ENCODE data around the gene GPAM. TPM values are rescaled to one million over a fixed set of nuclear protein-coding genes. Genes with fewer than 3 reads are reported as not detected.

GPAM gene
- total RNA-seq: 10.8 to 14.1 TPM (median 11.1 TPM) in 3 replicates
- long read RNA-seq, full-length matches to known transcripts: 10 of 18 reads
- long read RNA-seq, partial matches to known transcripts: 7 of 18 reads
- long read RNA-seq, other reads (novel, unspliced or antisense): 1 of 18 reads

GRCh38 chr10:112183329-112184051, at the start of gene GPAM:
Gene GPAM, minus strand, starts transcription at chr10:112183765. Its CDS starts 1,981 bp downstream, at chr10:112181784.
- H3K9me3 Mint-ChIP-seq (ENCODE audit: low read depth): peaks cover 18% of the 10 kb centered on the region
- H3K27ac Mint-ChIP-seq (ENCODE audit: unreplicated experiment): peak within 1 kb of the TSS; percentile 94
- peak; percentile 20 for TF ChIP-seq CTCF (IDR thresholded peaks at IDR 0.05)
- peaks cover 10% of the 10 kb centered on the region for H3K36me3 Mint-ChIP-seq (ENCODE audit: low read depth)
- H3K27me3 Mint-ChIP-seq (ENCODE audit: low read depth): peaks cover 3% of the 10 kb centered on the region
- H3K4me3 Mint-ChIP-seq (ENCODE audit: unreplicated experiment): peak within 1 kb of the TSS; percentile 81
- DNase-seq (ENCODE audit: low spot score): peak; percentile 97
- peaks cover 17% of the 10 kb centered on the region for H3K4me1 Mint-ChIP-seq (ENCODE audit: low read depth)

- Mint-ChIP-seq H3K4me3 (ENCODE audit: unreplicated experiment) (no peak overlapping the region), H3K4me1 (ENCODE audit: low read depth) (no peaks in the 10 kb centered on the region), H3K36me3 (ENCODE audit: low read depth) (no peaks in the 10 kb centered on the region), H3K9me3 (ENCODE audit: low read depth) (peaks cover 7% of the 10 kb centered on the region), H3K27ac (ENCODE audit: unreplicated experiment) (no peak overlapping the region), H3K27me3 (ENCODE audit: low read depth) (peaks cover 2% of the 10 kb centered on the region)
- DNase-seq (ENCODE audit: low spot score): no peak
- TF ChIP-seq CTCF (IDR thresholded peaks at IDR 0.05): no peak
Observed at GRCh38 chr10:112232670-112233069, 49.1 kb upstream of the GPAM start.

GRCh38 chr10:112231602-112232400, 48.2 kb upstream of the GPAM start:
- TF ChIP-seq CTCF (IDR thresholded peaks at IDR 0.05): no peak
- Mint-ChIP-seq H3K36me3 (ENCODE audit: low read depth) (no peaks in the 10 kb centered on the region), H3K4me3 (ENCODE audit: unreplicated experiment) (no peak overlapping the region), H3K4me1 (ENCODE audit: low read depth) (no peaks in the 10 kb centered on the region), H3K27me3 (ENCODE audit: low read depth) (peaks cover 2% of the 10 kb centered on the region), H3K9me3 (ENCODE audit: low read depth) (peaks cover 5% of the 10 kb centered on the region), H3K27ac (ENCODE audit: unreplicated experiment) (no peak overlapping the region)
- DNase-seq (ENCODE audit: low spot score): no peak

GRCh38 chr10:112230325-112230988, 46.9 kb upstream of the GPAM start:
- no peaks in the 10 kb centered on the region for H3K36me3 Mint-ChIP-seq (ENCODE audit: low read depth)
- H3K4me1 Mint-ChIP-seq (ENCODE audit: low read depth): no peaks in the 10 kb centered on the region
- TF ChIP-seq CTCF (IDR thresholded peaks at IDR 0.05): no peak
- no peak for DNase-seq (ENCODE audit: low spot score)
- H3K27me3 Mint-ChIP-seq (ENCODE audit: low read depth): peaks cover 2% of the 10 kb centered on the region
- H3K27ac Mint-ChIP-seq (ENCODE audit: unreplicated experiment): no peak overlapping the region
- H3K4me3 Mint-ChIP-seq (ENCODE audit: unreplicated experiment): no peak overlapping the region
- H3K9me3 Mint-ChIP-seq (ENCODE audit: low read depth): peaks cover 13% of the 10 kb centered on the region

- Mint-ChIP-seq H3K27me3 (ENCODE audit: low read depth) (peaks cover 2% of the 10 kb centered on the region), H3K4me3 (ENCODE audit: unreplicated experiment) (no peak overlapping the region), H3K36me3 (ENCODE audit: low read depth) (no peaks in the 10 kb centered on the region), H3K4me1 (ENCODE audit: low read depth) (no peaks in the 10 kb centered on the region), H3K27ac (ENCODE audit: unreplicated experiment) (no peak overlapping the region), H3K9me3 (ENCODE audit: low read depth) (peaks cover 13% of the 10 kb centered on the region)
- TF ChIP-seq CTCF (IDR thresholded peaks at IDR 0.05): no peak
- DNase-seq (ENCODE audit: low spot score): no peak
Observed at GRCh38 chr10:112229901-112230300, 46.3 kb upstream of the GPAM start.
